HepG2 (cell line): ENCODE data around the gene TTPAL. TPM values are rescaled to one million over a fixed set of nuclear protein-coding genes. Genes with fewer than 3 reads are reported as not detected.

Experiments
- AKAP8 ChIP-seq: sonication (generic); formaldehyde crosslinking; IDR thresholded peaks from 2 replicates; pipeline ENCODE4 v1.5.1; 2020; ENCODE audit warnings: mild to moderate bottlenecking, missing genetic modification reagents
- ATF7 ChIP-seq, 2 experiments: fragments of 450-650 bp in 1 of 2; sonication (generic) in 1 of 2; formaldehyde crosslinking in 1 of 2; IDR thresholded peaks; 2 replicates each; pipeline versions ENCODE4 v1.4.0 to v1.6.1; 2016 to 2020; ENCODE audit warnings: antibody characterized with exemption in 1 of 2, mild to moderate bottlenecking in 1 of 2, missing genetic modification reagents in 1 of 2
- ATM ChIP-seq: fragments of 450-650 bp; IDR thresholded peaks from 2 replicates; pipeline ENCODE4 v1.7.1; 2017; ENCODE audit warnings: mild to moderate bottlenecking, borderline replicate concordance
- FIP1L1 ChIP-seq: fragments of 200-400 bp; formaldehyde crosslinking; IDR thresholded peaks from 2 replicates; pipeline ENCODE4 v1.6.1; 2018; ENCODE audit warnings: low read depth, mild to moderate bottlenecking, low read length, moderate library complexity, borderline replicate concordance; ENCODE audit not compliant: insufficient read depth
- FOXO1 ChIP-seq: sonication (generic); formaldehyde crosslinking; IDR thresholded peaks from 2 replicates; pipeline ENCODE4 v1.4.0; 2020; ENCODE audit warnings: missing genetic modification reagents
- IRF2 ChIP-seq: IDR thresholded peaks from 2 replicates; pipeline ENCODE4 v1.6.1; 2018; ENCODE audit warnings: missing genetic modification reagents, missing compliant biosample characterization
- MAFK ChIP-seq, 2 experiments: IDR thresholded peaks in 1 of 2; conservative IDR thresholded peaks in 1 of 2; 2 replicates each; pipeline ENCODE4 v1.6.1; 2011; ENCODE audit warnings: improper control_type of control experiment in 2 of 2, low read length in 2 of 2
- MED1 ChIP-seq: sonication (generic); formaldehyde crosslinking; IDR thresholded peaks from 2 replicates; pipeline ENCODE4 v1.4.0; 2020; ENCODE audit warnings: missing genetic modification reagents
- MZF1 ChIP-seq: sonication (generic); formaldehyde crosslinking; IDR thresholded peaks from 2 replicates; pipeline ENCODE4 v1.8.1; 2023; ENCODE audit warnings: mild to moderate bottlenecking, missing genetic modification reagents, borderline replicate concordance
- NFATC3 ChIP-seq: sonication (generic); formaldehyde crosslinking; IDR thresholded peaks from 2 replicates; pipeline ENCODE4 v1.5.1; 2020; ENCODE audit warnings: mild to moderate bottlenecking, missing genetic modification reagents
- PAX8 ChIP-seq: sonication (generic); formaldehyde crosslinking; IDR thresholded peaks from 2 replicates; pipeline ENCODE4 v1.8.0; 2022; ENCODE audit warnings: mild to moderate bottlenecking, missing genetic modification reagents, borderline replicate concordance
- PRMT3 ChIP-seq: sonication (generic); formaldehyde crosslinking; IDR thresholded peaks from 2 replicates; pipeline ENCODE4 v1.8.1; 2022; ENCODE audit warnings: low read depth, mild to moderate bottlenecking, moderate library complexity, missing genetic modification reagents, borderline replicate concordance
- SIX4 ChIP-seq: sonication (generic); formaldehyde crosslinking; IDR thresholded peaks from 2 replicates; pipeline ENCODE4 v1.4.0; 2020; ENCODE audit warnings: missing genetic modification reagents
- ZNF138 ChIP-seq: sonication (generic); formaldehyde crosslinking; IDR thresholded peaks from 2 replicates; pipeline ENCODE4 v1.5.0; 2020; ENCODE audit warnings: mild to moderate bottlenecking, low read depth, missing genetic modification reagents
- ZNF253 ChIP-seq: sonication (generic); formaldehyde crosslinking; IDR thresholded peaks from 2 replicates; pipeline ENCODE4 v1.8.0; 2022; ENCODE audit warnings: mild to moderate bottlenecking, missing genetic modification reagents, borderline replicate concordance
- ZNF256 ChIP-seq: sonication (generic); formaldehyde crosslinking; conservative IDR thresholded peaks from 2 replicates; pipeline ENCODE4 v1.4.0; 2020; ENCODE audit warnings: missing genetic modification reagents
- ZNF607 ChIP-seq: sonication (generic); formaldehyde crosslinking; IDR thresholded peaks from 2 replicates; pipeline ENCODE4 v1.5.1; 2020; ENCODE audit warnings: missing genetic modification reagents, mild to moderate bottlenecking, borderline replicate concordance
- ZNF709 ChIP-seq: sonication (generic); formaldehyde crosslinking; IDR thresholded peaks from 2 replicates; pipeline ENCODE4 v1.5.0; 2020; ENCODE audit warnings: mild to moderate bottlenecking, missing genetic modification reagents
- ZNF841 ChIP-seq: sonication (generic); formaldehyde crosslinking; IDR thresholded peaks from 2 replicates; pipeline ENCODE4 v1.8.1; 2023; ENCODE audit warnings: missing genetic modification reagents, borderline replicate concordance
- polyA plus RNA-seq, 8 experiments: library from polyadenylated mRNA; depleted of rRNA in 3 of 8; stranded (reverse) in 7 of 8; unstranded in 1 of 8; fragments of >200 nt; fragmentation: Illumina TruSeq in 4 of 8; extraction: Trizol in 4 of 8; gene quantifications; 2 replicates each; pipeline versions ENCODE4 v1.2.1 to v1.2.3, GENCODE V29; 2011 to 2016; ENCODE audit warnings: low read depth in 4 of 8, missing spikeins in 1 of 8, mixed read lengths in 1 of 8; ENCODE audit not compliant: insufficient read depth in 1 of 8
- total RNA-seq, 5 experiments: library from RNA; depleted of rRNA; stranded (reverse); fragments of >200 nt; fragmentation: Illumina TruSeq; extraction: Trizol; gene quantifications; 2 replicates each; pipeline ENCODE4 v1.2.3, GENCODE V29; 2016; ENCODE audit warnings: low read depth in 1 of 5
- TF ChIP-seq, protein P1 (sequence below): sonication (generic); formaldehyde crosslinking; IDR thresholded peaks from 2 replicates; pipeline ENCODE4 v1.8.1; 2023; ENCODE audit warnings: mild to moderate bottlenecking, missing genetic modification reagents
- TF ChIP-seq, protein P2 (sequence below), 2 experiments: fragments of 450-650 bp in 1 of 2; sonication (generic) in 1 of 2; formaldehyde crosslinking in 1 of 2; IDR thresholded peaks; 2 replicates each; pipeline versions ENCODE4 v1.6.1 to v1.8.0; 2016 to 2022; ENCODE audit warnings: antibody characterized with exemption in 1 of 2, mild to moderate bottlenecking in 1 of 2, missing genetic modification reagents in 1 of 2

TTPAL gene
- total and polyA plus RNA-seq, 2 of the 13 experiments (the other 11 are each of a cell fraction or from before 2014, with no cell fraction given) = 4.3 to 18.8 TPM

DNA sequence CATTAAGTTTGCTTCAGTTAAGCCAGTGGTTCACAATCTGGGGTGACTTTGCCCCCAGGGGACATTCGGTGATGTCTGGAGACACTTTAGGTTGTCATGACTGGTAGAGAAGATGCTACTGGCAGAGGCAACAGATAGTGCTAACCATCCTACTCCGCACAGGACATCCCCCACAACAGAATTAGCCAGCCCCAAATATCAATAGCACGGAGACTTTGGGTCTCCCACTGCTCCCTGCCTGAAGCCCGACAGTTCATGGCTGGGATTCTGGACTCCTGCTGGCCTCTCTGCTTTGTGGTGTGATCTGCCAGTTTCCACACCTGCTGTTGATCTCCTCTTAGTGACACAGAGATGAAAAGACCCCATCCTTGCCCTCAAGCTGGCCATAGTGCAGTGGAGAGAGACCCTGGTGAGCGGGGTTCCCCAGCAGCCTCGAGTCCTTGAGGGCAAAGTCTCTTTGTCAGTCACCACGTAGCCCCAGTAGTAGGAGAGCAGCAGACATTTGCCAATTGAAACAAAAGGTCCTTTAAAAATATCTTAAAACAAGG, 24.7 kb upstream of the TTPAL start (continued):
- no peak for TF ChIP-seq ZNF138
- TF ChIP-seq ZNF253 (CRISPR knock-in tag) = no peak; the same call in 1 of the 2 replicates
- TF ChIP-seq, protein P1, sequence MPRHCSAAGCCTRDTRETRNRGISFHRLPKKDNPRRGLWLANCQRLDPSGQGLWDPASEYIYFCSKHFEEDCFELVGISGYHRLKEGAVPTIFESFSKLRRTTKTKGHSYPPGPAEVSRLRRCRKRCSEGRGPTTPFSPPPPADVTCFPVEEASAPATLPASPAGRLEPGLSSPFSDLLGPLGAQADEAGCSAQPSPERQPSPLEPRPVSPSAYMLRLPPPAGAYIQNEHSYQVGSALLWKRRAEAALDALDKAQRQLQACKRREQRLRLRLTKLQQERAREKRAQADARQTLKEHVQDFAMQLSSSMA (CRISPR knock-in tag) = peak; percentile 54; the same call in 1 of the 2 replicates
- TF ChIP-seq MAFK (conservative IDR thresholded peaks at IDR 0.05 in 1 of 2, IDR thresholded peaks at IDR 0.05 in 1 of 2; ENCODE audit: low read length in 2 of 2) = no peak
- TF ChIP-seq, protein P2, sequence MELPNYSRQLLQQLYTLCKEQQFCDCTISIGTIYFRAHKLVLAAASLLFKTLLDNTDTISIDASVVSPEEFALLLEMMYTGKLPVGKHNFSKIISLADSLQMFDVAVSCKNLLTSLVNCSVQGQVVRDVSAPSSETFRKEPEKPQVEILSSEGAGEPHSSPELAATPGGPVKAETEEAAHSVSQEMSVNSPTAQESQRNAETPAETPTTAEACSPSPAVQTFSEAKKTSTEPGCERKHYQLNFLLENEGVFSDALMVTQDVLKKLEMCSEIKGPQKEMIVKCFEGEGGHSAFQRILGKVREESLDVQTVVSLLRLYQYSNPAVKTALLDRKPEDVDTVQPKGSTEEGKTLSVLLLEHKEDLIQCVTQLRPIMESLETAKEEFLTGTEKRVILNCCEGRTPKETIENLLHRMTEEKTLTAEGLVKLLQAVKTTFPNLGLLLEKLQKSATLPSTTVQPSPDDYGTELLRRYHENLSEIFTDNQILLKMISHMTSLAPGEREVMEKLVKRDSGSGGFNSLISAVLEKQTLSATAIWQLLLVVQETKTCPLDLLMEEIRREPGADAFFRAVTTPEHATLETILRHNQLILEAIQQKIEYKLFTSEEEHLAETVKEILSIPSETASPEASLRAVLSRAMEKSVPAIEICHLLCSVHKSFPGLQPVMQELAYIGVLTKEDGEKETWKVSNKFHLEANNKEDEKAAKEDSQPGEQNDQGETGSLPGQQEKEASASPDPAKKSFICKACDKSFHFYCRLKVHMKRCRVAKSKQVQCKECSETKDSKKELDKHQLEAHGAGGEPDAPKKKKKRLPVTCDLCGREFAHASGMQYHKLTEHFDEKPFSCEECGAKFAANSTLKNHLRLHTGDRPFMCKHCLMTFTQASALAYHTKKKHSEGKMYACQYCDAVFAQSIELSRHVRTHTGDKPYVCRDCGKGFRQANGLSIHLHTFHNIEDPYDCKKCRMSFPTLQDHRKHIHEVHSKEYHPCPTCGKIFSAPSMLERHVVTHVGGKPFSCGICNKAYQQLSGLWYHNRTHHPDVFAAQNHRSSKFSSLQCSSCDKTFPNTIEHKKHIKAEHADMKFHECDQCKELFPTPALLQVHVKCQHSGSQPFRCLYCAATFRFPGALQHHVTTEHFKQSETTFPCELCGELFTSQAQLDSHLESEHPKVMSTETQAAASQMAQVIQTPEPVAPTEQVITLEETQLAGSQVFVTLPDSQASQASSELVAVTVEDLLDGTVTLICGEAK (IDR thresholded peaks at IDR 0.05) = no peak
- TF ChIP-seq, protein P2 (CRISPR knock-in tag; IDR thresholded peaks at IDR 0.05) = no peak
- no peak for TF ChIP-seq ZNF841 (CRISPR knock-in tag)
- 0 out of 2 replicates have a peak, but pooled peaks have one; percentile 25 for TF ChIP-seq IRF2 (CRISPR knock-in tag)
- no peak; the same call in 1 of the 2 replicates for TF ChIP-seq AKAP8 (CRISPR knock-in tag)
- 0 out of 2 replicates have a peak, but pooled peaks have one; percentile 21 for TF ChIP-seq ZNF607 (CRISPR knock-in tag)
- peak; percentile 100 for TF ChIP-seq ZNF709 (CRISPR knock-in tag)
- no peak for TF ChIP-seq FIP1L1
- peak; percentile 72 for TF ChIP-seq MED1 (CRISPR knock-in tag)
- no peak for TF ChIP-seq MZF1 (CRISPR knock-in tag)
- TF ChIP-seq NFATC3 = no peak
- no peak for TF ChIP-seq PRMT3 (CRISPR knock-in tag)
- TF ChIP-seq FOXO1 = no peak
- TF ChIP-seq ATF7 (IDR thresholded peaks at IDR 0.05) = no peak
- TF ChIP-seq ATF7 (CRISPR knock-in tag; IDR thresholded peaks at IDR 0.05) = 0 out of 2 replicates have a peak, but pooled peaks have one; percentile 11
- no peak for TF ChIP-seq ZNF256 (CRISPR knock-in tag)
- TF ChIP-seq ATM = no peak
- TF ChIP-seq SIX4 (CRISPR knock-in tag) = no peak
- no peak for TF ChIP-seq PAX8 (CRISPR knock-in tag)
